ENCODE results near the gene LHFPL3. TPM values are rescaled to one million over a fixed set of nuclear protein-coding genes. Genes with fewer than 3 reads are reported as not detected.

The LHFPL3 gene
- total and polyA plus RNA-seq, 5 experiments from 2014 or later = not detected

GRCh38 chr7:104328970-104329825, 795 bp downstream of the LHFPL3 start:
- no peak for ATAC-seq
- H3K27ac Mint-ChIP-seq = no peak overlapping the region
- DNase-seq = no peak
- POLR2A ChIA-PET = no interaction called here
- no peaks in the 10 kb centered on the region for H3K36me3 Mint-ChIP-seq
- H3K4me1 Mint-ChIP-seq = peaks cover 6 to 19% (median 13%) of the 10 kb centered on the region in 4 donors
- peaks cover 40 to 69% (median 53%) of the 10 kb centered on the region in 5 donors for H3K27me3 Mint-ChIP-seq
- peak overlapping the region in 6 of 10 donors; percentile 45 to 72 (median 53) for H3K4me3 Mint-ChIP-seq
- no peaks in the 10 kb centered on the region for H3K9me3 Mint-ChIP-seq

- Mint-ChIP-seq H3K27ac (no peak overlapping the region), H3K27me3 (peaks cover 2 to 12% (median 5%) of the 10 kb centered on the region in 5 donors), H3K36me3 (no peaks in the 10 kb centered on the region), H3K4me3 (no peak overlapping the region), H3K4me1 (no peaks in the 10 kb centered on the region), H3K9me3 (peaks cover 0 to 2% (median 0%) of the 10 kb centered on the region in 9 donors)
- POLR2A ChIA-PET = no interaction called here
- no peak for ATAC-seq
- no peak for DNase-seq
Observed at GRCh38 chr7:104341546-104341945, 13.1 kb downstream of the LHFPL3 start.

- no peaks in the 10 kb centered on the region for H3K4me1 Mint-ChIP-seq
- H3K27ac Mint-ChIP-seq = no peak overlapping the region
- POLR2A ChIA-PET = no interaction called here
- no peak overlapping the region for H3K4me3 Mint-ChIP-seq
- no peak for ATAC-seq
- DNase-seq = no peak
- H3K27me3 Mint-ChIP-seq = peaks cover 0 to 17% (median 13%) of the 10 kb centered on the region in 5 donors
- H3K36me3 Mint-ChIP-seq = no peaks in the 10 kb centered on the region
- H3K9me3 Mint-ChIP-seq = peaks cover 0 to 1% (median 0%) of the 10 kb centered on the region in 9 donors
Observed at GRCh38 chr7:104352736-104353135, 24.3 kb downstream of the LHFPL3 start.

GRCh38 chr7:104357166-104357565, 28.8 kb downstream of the LHFPL3 start:
- Mint-ChIP-seq H3K27me3 (peaks cover 0 to 41% (median 16%) of the 10 kb centered on the region in 5 donors), H3K4me1 (no peaks in the 10 kb centered on the region), H3K9me3 (no peaks in the 10 kb centered on the region), H3K36me3 (no peaks in the 10 kb centered on the region), H3K4me3 (no peak overlapping the region), H3K27ac (no peak overlapping the region)
- ATAC-seq (no peak), DNase-seq (no peak)
- POLR2A ChIA-PET = no interaction called here

- no peaks in the 10 kb centered on the region for H3K36me3 Mint-ChIP-seq
- DNase-seq = no peak
- no peaks in the 10 kb centered on the region for H3K4me1 Mint-ChIP-seq
- peaks cover 0 to 47% (median 16%) of the 10 kb centered on the region in 5 donors for H3K27me3 Mint-ChIP-seq
- H3K4me3 Mint-ChIP-seq = no peak overlapping the region
- H3K27ac Mint-ChIP-seq = no peak overlapping the region
- ATAC-seq = no peak
- POLR2A ChIA-PET = no interaction called here
- no peaks in the 10 kb centered on the region for H3K9me3 Mint-ChIP-seq
Observed at GRCh38 chr7:104358446-104359132, 30.2 kb downstream of the LHFPL3 start.

GRCh38 chr7:104362756-104363155, 34.4 kb downstream of the LHFPL3 start:
- no peak for ATAC-seq
- H3K9me3 Mint-ChIP-seq = peaks cover 0 to 9% (median 0%) of the 10 kb centered on the region in 9 donors
- H3K36me3 Mint-ChIP-seq = no peaks in the 10 kb centered on the region
- peaks cover 4 to 39% (median 8%) of the 10 kb centered on the region in 5 donors for H3K27me3 Mint-ChIP-seq
- no peak overlapping the region for H3K27ac Mint-ChIP-seq
- no peaks in the 10 kb centered on the region for H3K4me1 Mint-ChIP-seq
- no peak for DNase-seq
- no peak overlapping the region for H3K4me3 Mint-ChIP-seq
- POLR2A ChIA-PET = no interaction called here

GRCh38 chr7:104363355-104363754, 35.0 kb downstream of the LHFPL3 start:
- DNase-seq (no peak), ATAC-seq (no peak)
- H3K27me3 Mint-ChIP-seq = peaks cover 4 to 39% (median 8%) of the 10 kb centered on the region in 5 donors
- no peaks in the 10 kb centered on the region for H3K4me1 Mint-ChIP-seq
- no peak overlapping the region for H3K27ac Mint-ChIP-seq
- H3K36me3 Mint-ChIP-seq = no peaks in the 10 kb centered on the region
- no peak overlapping the region for H3K4me3 Mint-ChIP-seq
- H3K9me3 Mint-ChIP-seq = peaks cover 0 to 9% (median 0%) of the 10 kb centered on the region in 9 donors
- POLR2A ChIA-PET = no interaction called here

GRCh38 chr7:104366390-104366789, 38.0 kb downstream of the LHFPL3 start:
- POLR2A ChIA-PET = no interaction called here
- H3K4me1 Mint-ChIP-seq = no peaks in the 10 kb centered on the region
- no peak overlapping the region for H3K27ac Mint-ChIP-seq

GRCh38 chr7:104367926-104368325, 39.5 kb downstream of the LHFPL3 start:
- ATAC-seq (no peak), DNase-seq (no peak)
- Mint-ChIP-seq H3K27ac (no peak overlapping the region), H3K9me3 (peaks cover 0 to 9% (median 0%) of the 10 kb centered on the region in 9 donors), H3K4me3 (no peak overlapping the region), H3K36me3 (no peaks in the 10 kb centered on the region), H3K27me3 (peaks cover 4 to 10% (median 6%) of the 10 kb centered on the region in 5 donors), H3K4me1 (no peaks in the 10 kb centered on the region)
- POLR2A ChIA-PET = no interaction called here

More at GRCh38 chr7:104366390-104366789, 38.0 kb downstream of the LHFPL3 start:
- H3K27me3 Mint-ChIP-seq = peaks cover 4 to 23% (median 9%) of the 10 kb centered on the region in 5 donors
- H3K9me3 Mint-ChIP-seq = peaks cover 0 to 9% (median 0%) of the 10 kb centered on the region in 9 donors
- DNase-seq = no peak
- no peak for ATAC-seq
- no peak overlapping the region for H3K4me3 Mint-ChIP-seq
- no peaks in the 10 kb centered on the region for H3K36me3 Mint-ChIP-seq

GRCh38 chr7:104371216-104371979, 43.0 kb downstream of the LHFPL3 start:
- Mint-ChIP-seq H3K4me3 (no peak overlapping the region), H3K4me1 (no peaks in the 10 kb centered on the region), H3K36me3 (no peaks in the 10 kb centered on the region), H3K9me3 (no peaks in the 10 kb centered on the region), H3K27me3 (peaks cover 0 to 7% (median 4%) of the 10 kb centered on the region in 5 donors), H3K27ac (peak overlapping the region in 1 of 10 donors; percentile 21)
- DNase-seq (no peak), ATAC-seq (no peak)
- POLR2A ChIA-PET = no interaction called here

GRCh38 chr7:104371980-104372357, 43.6 kb downstream of the LHFPL3 start:
- Mint-ChIP-seq H3K27me3 (peaks cover 0 to 7% (median 4%) of the 10 kb centered on the region in 5 donors), H3K9me3 (no peaks in the 10 kb centered on the region), H3K4me1 (no peaks in the 10 kb centered on the region), H3K27ac (peak overlapping the region in 1 of 10 donors; percentile 21), H3K36me3 (no peaks in the 10 kb centered on the region), H3K4me3 (no peak overlapping the region)
- POLR2A ChIA-PET = no interaction called here
- DNase-seq (no peak), ATAC-seq (no peak)

GRCh38 chr7:104382616-104383015, 54.2 kb downstream of the LHFPL3 start:
- peaks cover 0 to 14% (median 0%) of the 10 kb centered on the region in 3 donors for H3K36me3 Mint-ChIP-seq
- peak overlapping the region in 1 of 10 donors; percentile 10 for H3K27ac Mint-ChIP-seq
- H3K4me1 Mint-ChIP-seq = no peaks in the 10 kb centered on the region
- POLR2A ChIA-PET = no interaction called here
- DNase-seq (no peak), ATAC-seq (no peak)
- H3K4me3 Mint-ChIP-seq = no peak overlapping the region
- H3K27me3 Mint-ChIP-seq = peaks cover 0 to 20% (median 9%) of the 10 kb centered on the region in 5 donors
- peaks cover 0 to 20% (median 11%) of the 10 kb centered on the region in 9 donors for H3K9me3 Mint-ChIP-seq

All from naive thymus-derived CD8-positive, alpha-beta T cell (primary cell).